GM13976 (cell line): ENCODE measurements around the gene IGF1R.

Experiments used
- DNase-seq: peaks from one replicate; pipeline ENCODE4 v3.0.0; 2012; ENCODE audit warnings: low spot score
- CTCF ChIP-seq: IDR thresholded peaks from 2 replicates; pipeline ENCODE4 v1.5.1; 2012; ENCODE audit warnings: borderline replicate concordance, mild to moderate bottlenecking; ENCODE audit not compliant: insufficient read depth; ENCODE audit errors: extremely low read depth, missing control alignments, control extremely low read depth
- in situ Hi-C: fragments of 300-500 bp; cut with MboI; formaldehyde crosslinking; loops from one replicate; pipeline ENCODE4 v1.12.0; 2022; ENCODE audit warnings: low sequenced_read_pairs, mixed read lengths, inconsistent platforms; ENCODE audit not compliant: unreplicated experiment

Gene IGF1R

GRCh38 chr15:98878862-98879261 lies 230.5 kb downstream of the IGF1R start:
- in situ Hi-C loops = no loop called here
- no peak for TF ChIP-seq CTCF

GRCh38 chr15:98881526-98882520 lies 233.5 kb downstream of the IGF1R start:
- TF ChIP-seq CTCF = peak; percentile 52
- peak; percentile 69 for DNase-seq
- in situ Hi-C loops = loop anchor here (10.0 kb wide), 1 partner anchor 193 kb away; no protein-coding TSS in a partner anchor

More at GRCh38 chr15:98878862-98879261, 230.5 kb downstream of the IGF1R start:
- no peak for DNase-seq

GRCh38 chr15:98883478-98883877 lies 235.1 kb downstream of the IGF1R start:
- in situ Hi-C loops = loop anchor here (10.0 kb wide), 1 partner anchor 191 kb away; no protein-coding TSS in a partner anchor
- no peak for TF ChIP-seq CTCF

GRCh38 chr15:98884894-98885293 lies 236.6 kb downstream of the IGF1R start:
- DNase-seq = no peak
- in situ Hi-C loops = loop anchor here (10.0 kb wide), 1 partner anchor 190 kb away; no protein-coding TSS in a partner anchor
- no peak for TF ChIP-seq CTCF

More at GRCh38 chr15:98883478-98883877, 235.1 kb downstream of the IGF1R start:
- no peak for DNase-seq

GRCh38 chr15:98887976-98888375 lies 239.6 kb downstream of the IGF1R start:
- in situ Hi-C loops = loop anchor here (10.0 kb wide), 1 partner anchor 187 kb away; no protein-coding TSS in a partner anchor
- no peak for DNase-seq
- TF ChIP-seq CTCF = no peak

- no peak for DNase-seq
- in situ Hi-C loops = loop anchor here (10.0 kb wide), 1 partner anchor 186 kb away; no protein-coding TSS in a partner anchor
- no peak for TF ChIP-seq CTCF
These were observed 240.6 kb downstream of the IGF1R start for GRCh38 chr15:98888820-98889479.
